MM.1S (cell line): ENCODE results near the gene STK32C.

Source experiments
- DNase-seq: peaks from one replicate; pipeline ENCODE4 v3.0.0-alpha.2; 2015
- H2AFZ ChIP-seq: fragments of 300-600 bp; sonication (generic); 2 replicates; pipeline ENCODE4 v1.6.0; 2016; ENCODE audit warnings: antibody characterized with exemption, low read length
- H3F3A ChIP-seq: fragments of 300-600 bp; sonication (generic); 2 replicates; pipeline ENCODE4 v1.6.1; 2016; ENCODE audit warnings: mild to moderate bottlenecking, antibody characterized with exemption, low read length, moderate library complexity, mixed read lengths; ENCODE audit not compliant: insufficient read depth
- H3K27ac ChIP-seq: fragments of 300-600 bp; sonication (generic); 2 replicates; pipeline ENCODE4 v1.5.1; 2016; ENCODE audit warnings: mild to moderate bottlenecking, low read length
- H3K27me3 ChIP-seq: fragments of 300-600 bp; sonication (generic); replicated peaks from 2 replicates; pipeline ENCODE4 v1.6.0; 2016; ENCODE audit warnings: low read length; ENCODE audit not compliant: insufficient read depth
- H3K36me3 ChIP-seq: fragments of 300-600 bp; sonication (generic); replicated peaks from 2 replicates; pipeline ENCODE4 v1.6.1; 2016; ENCODE audit warnings: mild to moderate bottlenecking, low read length, mixed read lengths; ENCODE audit not compliant: insufficient read depth
- H3K4me1 ChIP-seq: fragments of 300-600 bp; sonication (generic); 2 replicates; pipeline ENCODE4 v1.6.1; 2016; ENCODE audit warnings: low read length, mixed read lengths
- H3K4me2 ChIP-seq: fragments of 300-600 bp; sonication (generic); 2 replicates; pipeline ENCODE4 v1.6.0; 2016; ENCODE audit warnings: low read depth, low read length
- H3K4me3 ChIP-seq: fragments of 300-600 bp; sonication (generic); 2 replicates; pipeline ENCODE4 v1.5.1; 2016; ENCODE audit warnings: low read length, mixed read lengths
- H3K79me2 ChIP-seq: fragments of 300-600 bp; sonication (generic); 2 replicates; pipeline ENCODE4 v1.6.1; 2016; ENCODE audit warnings: mixed run types, low read length, mixed read lengths
- H3K9ac ChIP-seq: fragments of 300-600 bp; sonication (generic); 2 replicates; pipeline ENCODE4 v1.6.1; 2016; ENCODE audit warnings: low read length, mixed read lengths
- H3K9me2 ChIP-seq: fragments of 300-600 bp; sonication (generic); replicated peaks from 2 replicates; pipeline ENCODE4 v1.6.1; 2016; ENCODE audit warnings: mild to moderate bottlenecking, low read length, mixed read lengths; ENCODE audit not compliant: insufficient read depth
- H3K9me3 ChIP-seq: fragments of 300-600 bp; sonication (generic); replicated peaks from 2 replicates; pipeline ENCODE4 v1.6.1; 2016; ENCODE audit warnings: mild to moderate bottlenecking, low read length, mixed read lengths; ENCODE audit not compliant: insufficient read depth
- H4K20me1 ChIP-seq: fragments of 300-600 bp; sonication (generic); 2 replicates; pipeline ENCODE4 v1.6.1; 2016; ENCODE audit warnings: mild to moderate bottlenecking, low read length, moderate library complexity, mixed read lengths; ENCODE audit not compliant: insufficient read depth
- CTCF ChIP-seq: fragments of 300-600 bp; sonication (generic); IDR thresholded peaks from 2 replicates; pipeline ENCODE4 v1.5.1; 2016; ENCODE audit warnings: antibody characterized with exemption, low read length, mixed read lengths
- EZH2 ChIP-seq: fragments of 300-600 bp; sonication (generic); optimal IDR thresholded peaks from 2 replicates; pipeline ENCODE3; 2017; ENCODE audit warnings: low read depth, mild to moderate bottlenecking, antibody characterized with exemption, low read length, mixed read lengths
- EZH2phosphoT487 ChIP-seq: fragments of 300-600 bp; sonication (generic); IDR thresholded peaks from 2 replicates; pipeline ENCODE4 v1.6.1; 2018; ENCODE audit warnings: antibody characterized with exemption, low read length

Gene STK32C

GRCh38 chr10:132336064-132336746 is 28.5 kb upstream of the STK32C start:
- peaks cover 6% of the 10 kb centered on the region; the same call in 1 of the 2 replicates for H3K4me1 ChIP-seq
- no peaks in the 10 kb centered on the region for H3K9me3 ChIP-seq
- no peaks in the 10 kb centered on the region for H3K36me3 ChIP-seq
- H3K4me3 ChIP-seq: peak overlapping the region; percentile 54; the same call in 1 of the 2 replicates
- H3F3A ChIP-seq: peaks cover 4% of the 10 kb centered on the region; the same call in 1 of the 2 replicates
- no peaks in the 10 kb centered on the region for H3K27me3 ChIP-seq
- H3K79me2 ChIP-seq: peaks cover 4% of the 10 kb centered on the region
- no peak overlapping the region for H3K9ac ChIP-seq
- peak overlapping the region; percentile 62 for H3K4me2 ChIP-seq
- H3K9me2 ChIP-seq: no peaks in the 10 kb centered on the region
- TF ChIP-seq EZH2phosphoT487 (no peak), CTCF (no peak), EZH2 (no peak)
- H4K20me1 ChIP-seq: no peaks in the 10 kb centered on the region
- no peak overlapping the region for H3K27ac ChIP-seq
- no peak overlapping the region for H2AFZ ChIP-seq
- DNase-seq: no peak

- Histone ChIP-seq H2AFZ (no peak overlapping the region), H3K36me3 (no peaks in the 10 kb centered on the region), H3K4me2 (no peak overlapping the region), H4K20me1 (no peaks in the 10 kb centered on the region), H3F3A (peaks cover 4% of the 10 kb centered on the region; the same call in 1 of the 2 replicates), H3K27ac (no peak overlapping the region), H3K9me2 (no peaks in the 10 kb centered on the region), H3K79me2 (peaks cover 12% of the 10 kb centered on the region), H3K9ac (no peak overlapping the region), H3K27me3 (no peaks in the 10 kb centered on the region), H3K4me1 (peaks cover 6% of the 10 kb centered on the region; the same call in 1 of the 2 replicates), H3K4me3 (no peak overlapping the region), H3K9me3 (no peaks in the 10 kb centered on the region)
- TF ChIP-seq CTCF (no peak), EZH2 (no peak), EZH2phosphoT487 (no peak)
- DNase-seq: no peak
Measured at GRCh38 chr10:132335189-132336063, 27.7 kb upstream of the STK32C start.

- no peak for DNase-seq
- Histone ChIP-seq H3K79me2 (peaks cover 19% of the 10 kb centered on the region), H3K27ac (no peak overlapping the region), H3K4me1 (peaks cover 6% of the 10 kb centered on the region; the same call in 1 of the 2 replicates), H3K9ac (no peak overlapping the region), H3K27me3 (no peaks in the 10 kb centered on the region), H3K9me2 (no peaks in the 10 kb centered on the region), H3K4me2 (no peak overlapping the region), H3K36me3 (no peaks in the 10 kb centered on the region), H2AFZ (no peak overlapping the region), H3F3A (peaks cover 4% of the 10 kb centered on the region), H4K20me1 (no peaks in the 10 kb centered on the region), H3K9me3 (no peaks in the 10 kb centered on the region), H3K4me3 (no peak overlapping the region)
- no peak for TF ChIP-seq CTCF
- no peak for TF ChIP-seq EZH2
- no peak for TF ChIP-seq EZH2phosphoT487
Measured at GRCh38 chr10:132334631-132335188, 27.0 kb upstream of the STK32C start.
